ENCODE data around the gene S100A6.

GRCh38 chr1:153566414-153567371 lies 30.9 kb upstream of the S100A6 start:
- no peak for TF ChIP-seq CTCF (IDR thresholded peaks at IDR 0.05)
- peak; percentile 40 for TF ChIP-seq SP1 (CRISPR knock-in tag; conservative IDR thresholded peaks at IDR 0.05)
- peak; percentile 91; the same call in 1 of the 2 replicates for TF ChIP-seq NFE2L1 (CRISPR knock-in tag; IDR thresholded peaks at IDR 0.05)
- TF ChIP-seq CBFB (CRISPR knock-in tag; IDR thresholded peaks at IDR 0.05; ENCODE audit: low read depth), result no peak
- no peak for TF ChIP-seq ZNF512 (CRISPR knock-in tag; IDR thresholded peaks at IDR 0.05; ENCODE audit: borderline replicate concordance)
- no peak for TF ChIP-seq MYBL2 (CRISPR knock-in tag; IDR thresholded peaks at IDR 0.05)
- TF ChIP-seq RELA (CRISPR knock-in tag; IDR thresholded peaks at IDR 0.05; ENCODE audit: borderline replicate concordance), result no peak
